NCI-H1694 (cell line): ENCODE results near the gene LCE2B.
"Not testable (repeated sequence)": the region's sequence is repeated elsewhere in the genome, so short reads cannot be mapped to it uniquely, and the experiment has no call there.

Experiments used
- DNase-seq: peaks from one replicate; lab custom pipeline; 2025; lab: John Stamatoyannopoulos, UW

Gene LCE2B, protein sequence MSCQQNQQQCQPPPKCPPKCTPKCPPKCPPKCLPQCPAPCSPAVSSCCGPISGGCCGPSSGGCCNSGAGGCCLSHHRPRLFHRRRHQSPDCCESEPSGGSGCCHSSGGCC

GRCh38 chr1:152685823-152686222 is at the start of gene LCE2B:
Gene LCE2B (plus strand): TSS chr1:152686123. CDS start chr1:152686844, 721 bp downstream.
- DNase-seq = not testable (repeated sequence)

GRCh38 chr1:152640351-152640750 is 45.6 kb upstream of the LCE2B start:
- no peak for DNase-seq

DNA sequence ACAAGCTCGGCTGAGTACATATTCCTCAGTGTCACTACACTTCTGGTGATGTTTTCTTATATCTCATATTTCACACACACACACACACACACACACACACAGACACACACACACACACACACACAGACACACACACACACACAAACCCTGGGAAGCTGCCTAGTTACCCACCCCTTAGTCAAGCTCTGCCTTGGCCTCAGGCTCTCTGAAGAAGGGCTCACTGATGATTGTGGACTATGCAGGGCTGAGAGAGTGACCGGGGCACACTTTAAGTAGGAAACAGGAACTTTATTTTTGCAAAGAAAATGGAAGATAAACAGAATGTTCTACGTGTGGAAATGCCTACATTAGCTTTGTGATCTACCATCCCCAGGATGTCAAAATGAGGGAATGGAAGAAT is 42.0 kb upstream of the LCE2B start:
- no peak for DNase-seq

GRCh38 chr1:152645146-152645545 is 40.8 kb upstream of the LCE2B start:
- DNase-seq = no peak

DNA sequence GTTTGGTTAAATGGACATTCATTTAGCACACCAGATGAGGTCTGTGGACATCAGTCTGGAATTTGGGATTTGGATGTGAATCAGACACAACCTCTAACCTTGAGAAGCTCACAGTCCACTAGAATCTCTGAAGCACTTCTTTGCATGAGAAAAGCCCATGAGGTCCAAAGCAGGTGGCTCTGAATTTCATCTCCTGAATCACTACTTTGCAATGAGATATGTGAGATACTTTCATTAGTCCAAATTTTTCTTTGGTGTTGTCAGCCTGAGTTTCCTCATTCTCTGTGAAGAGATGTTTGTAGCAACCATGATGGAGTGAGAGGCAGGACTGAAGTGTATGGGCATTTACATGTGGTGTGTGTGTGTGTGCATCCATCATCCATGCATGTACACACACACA is 39.3 kb upstream of the LCE2B start:
- no peak for DNase-seq

DNA sequence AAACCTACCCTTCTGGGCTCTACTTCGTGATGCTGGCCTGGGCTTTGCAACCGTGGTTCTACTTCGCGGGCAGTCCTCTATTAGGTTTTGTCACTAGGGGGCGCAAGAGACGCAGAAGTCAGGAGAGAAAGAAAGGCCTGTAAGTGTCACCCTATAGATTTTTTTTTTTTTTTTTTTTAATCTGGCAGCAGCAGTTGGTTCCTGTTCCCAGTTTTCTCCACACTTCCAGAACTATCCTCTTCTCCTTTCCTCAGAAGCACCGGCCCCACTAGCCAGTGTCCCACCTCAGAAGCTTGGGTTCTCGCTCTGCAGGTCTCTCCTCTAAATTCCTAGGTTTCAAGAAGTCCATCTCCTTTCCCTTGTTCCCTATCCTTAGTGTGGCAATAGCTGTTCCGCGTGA is 31.8 kb upstream of the LCE2B start:
- peak; percentile 71 for DNase-seq

DNA sequence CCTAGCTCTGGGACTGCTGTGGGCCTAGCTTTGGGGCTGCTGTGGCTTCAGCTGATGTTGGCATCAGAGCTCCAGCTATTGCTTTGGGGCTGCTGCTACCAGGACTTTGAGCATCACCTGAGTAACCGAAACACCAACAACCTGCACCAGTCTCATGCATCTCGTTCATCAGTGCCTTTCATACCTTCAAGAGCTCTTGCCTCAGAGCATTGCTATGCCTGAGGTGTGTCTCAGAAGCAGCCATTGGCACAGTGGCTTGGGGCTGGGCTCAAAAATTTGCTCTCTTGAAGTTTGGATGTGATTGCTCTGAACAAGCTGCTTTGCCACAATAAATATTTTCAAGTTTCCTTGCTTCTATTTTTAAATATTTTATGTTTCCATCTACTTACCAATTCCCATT is 29.5 kb upstream of the LCE2B start:
- no peak for DNase-seq

DNA sequence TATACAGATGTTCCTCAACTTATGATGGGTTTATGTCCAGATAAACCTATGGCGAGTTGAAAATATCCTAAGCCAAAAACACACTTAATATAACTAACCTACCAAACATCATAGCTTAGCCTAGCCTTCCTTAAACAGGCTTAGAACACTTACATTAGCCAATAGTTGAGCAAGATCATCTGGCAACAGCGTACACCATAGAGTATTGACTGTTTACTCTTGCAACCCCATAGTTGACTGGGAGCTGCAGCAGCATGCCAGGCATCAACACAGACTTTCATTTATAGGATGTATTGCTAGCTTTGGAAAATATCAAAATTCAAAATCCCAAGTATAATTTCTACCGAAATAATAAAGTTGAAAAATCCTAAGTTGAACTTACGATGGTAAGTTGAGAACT is 28.2 kb upstream of the LCE2B start:
- no peak for DNase-seq

DNA sequence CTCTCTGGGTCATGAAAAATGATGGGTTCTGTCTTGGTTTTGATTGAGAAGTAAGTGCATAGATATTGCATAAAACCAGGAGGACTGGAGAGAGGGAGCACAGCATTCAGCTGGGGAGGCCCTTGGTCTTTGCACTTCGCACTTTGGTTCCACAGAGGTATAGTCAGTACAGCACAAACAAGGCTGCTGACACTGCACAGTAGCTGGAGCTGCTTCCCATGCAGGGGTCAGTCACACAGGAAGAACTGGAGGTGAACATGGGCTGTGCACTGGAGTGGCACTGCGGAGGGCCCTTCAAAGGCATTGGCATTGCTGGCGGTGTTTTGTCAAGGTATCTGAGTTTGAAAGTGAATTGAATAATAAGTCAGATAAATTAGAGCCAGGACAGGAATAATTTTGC is 27.3 kb upstream of the LCE2B start:
- DNase-seq = no peak

- no peak for DNase-seq
These were observed 22.8 kb upstream of the LCE2B start, which contains the start of gene LCE2D for GRCh38 chr1:152663098-152663497. Gene LCE2D (plus strand): TSS chr1:152663380. CDS start chr1:152664106, 726 bp downstream.

DNA sequence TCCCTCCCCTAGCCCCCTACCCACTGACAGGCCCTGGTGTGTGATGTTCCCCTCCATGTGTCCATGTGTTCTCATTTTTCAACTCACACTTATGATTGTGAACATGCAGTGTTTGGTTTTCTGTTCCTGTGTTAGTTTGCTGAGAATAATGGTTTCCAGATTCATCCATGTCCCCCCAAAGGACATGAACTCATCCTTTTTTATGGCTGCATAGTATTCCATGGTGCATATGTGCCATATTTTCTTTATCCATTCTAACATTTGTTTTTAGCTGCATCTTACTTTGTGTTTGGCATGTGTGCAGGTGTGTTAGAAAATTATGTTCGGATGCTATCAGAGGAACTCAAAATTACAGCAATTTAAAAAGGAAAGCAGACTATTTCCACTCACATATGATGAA is 19.8 kb upstream of the LCE2B start:
- DNase-seq = not testable (repeated sequence)

DNA sequence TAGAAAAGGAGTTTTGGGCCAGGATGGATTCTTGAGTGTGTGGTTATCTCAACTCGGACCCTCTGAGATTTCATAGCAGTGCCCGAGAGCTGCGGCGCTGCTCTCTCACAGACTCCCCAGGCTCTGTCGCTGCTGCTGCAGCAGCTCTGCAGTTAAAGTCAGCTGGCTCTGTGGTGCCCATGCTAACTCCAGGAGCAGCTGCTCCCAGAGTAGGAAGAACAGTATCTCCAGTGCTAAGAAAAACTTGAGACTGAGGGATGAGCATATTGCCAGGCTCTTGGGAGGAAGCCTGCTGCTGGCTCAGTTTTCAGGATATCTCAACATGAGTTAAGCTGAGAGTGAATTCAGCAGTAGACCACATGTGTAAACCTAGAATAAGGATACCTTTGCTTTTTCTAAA is 18.3 kb upstream of the LCE2B start:
- DNase-seq = no peak

GRCh38 chr1:152673016-152673415 is 12.9 kb upstream of the LCE2B start:
- DNase-seq = no peak

- not testable (repeated sequence) for DNase-seq
These were observed 10.9 kb upstream of the LCE2B start, which contains the start of gene LCE2C for GRCh38 chr1:152674983-152675382. Gene LCE2C (plus strand): TSS chr1:152675279. CDS start chr1:152676016, 737 bp downstream.

DNA sequence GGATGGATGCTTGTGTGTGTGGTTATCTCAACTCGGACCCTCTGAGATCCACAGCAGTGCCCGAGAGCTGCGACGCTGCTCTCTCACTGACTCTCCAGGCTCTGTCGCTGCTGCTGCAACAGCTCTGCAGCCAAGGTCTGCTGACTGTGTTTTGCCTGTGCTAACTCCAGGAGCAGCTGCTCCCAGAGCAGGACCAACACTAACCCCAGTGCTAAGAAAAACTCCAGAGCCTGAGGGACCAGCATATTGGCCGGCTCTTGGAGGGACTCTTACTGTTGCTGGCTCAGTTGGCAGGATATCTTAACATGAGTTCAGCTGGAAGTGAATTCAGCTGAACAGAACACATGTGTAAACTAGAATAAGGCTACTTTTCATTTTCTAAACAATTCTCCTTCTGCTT is 6.5 kb upstream of the LCE2B start:
- no peak for DNase-seq

GRCh38 chr1:152681616-152682015 is 4.3 kb upstream of the LCE2B start:
- no peak for DNase-seq

DNA sequence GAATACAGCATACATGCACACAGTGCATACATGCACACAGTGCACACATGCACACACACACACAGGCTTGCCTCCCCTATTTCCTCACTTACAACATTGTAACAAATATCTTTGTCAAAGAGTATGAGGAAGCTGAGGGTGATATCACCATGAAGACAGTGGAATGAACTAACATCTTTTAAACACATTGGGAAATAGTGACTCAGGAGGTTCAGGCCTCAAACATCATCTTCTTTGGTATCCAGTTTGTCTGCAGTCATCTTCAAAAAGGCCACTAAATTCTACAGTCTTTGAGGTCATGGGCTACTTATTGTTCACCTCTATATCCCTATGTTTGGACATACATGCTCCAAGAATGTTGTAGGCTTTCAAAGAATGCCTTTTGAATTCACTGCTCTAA is 2.1 kb upstream of the LCE2B start:
- no peak for DNase-seq

GRCh38 chr1:152697701-152698600 is 12.0 kb downstream of the LCE2B start, which contains the start of gene LCE2A:
Gene LCE2A (plus strand): TSS chr1:152698345. CDS start chr1:152698902, 557 bp downstream.
- DNase-seq = no peak

- DNase-seq = no peak
These were observed 13.8 kb downstream of the LCE2B start for GRCh38 chr1:152699746-152700145.

DNA sequence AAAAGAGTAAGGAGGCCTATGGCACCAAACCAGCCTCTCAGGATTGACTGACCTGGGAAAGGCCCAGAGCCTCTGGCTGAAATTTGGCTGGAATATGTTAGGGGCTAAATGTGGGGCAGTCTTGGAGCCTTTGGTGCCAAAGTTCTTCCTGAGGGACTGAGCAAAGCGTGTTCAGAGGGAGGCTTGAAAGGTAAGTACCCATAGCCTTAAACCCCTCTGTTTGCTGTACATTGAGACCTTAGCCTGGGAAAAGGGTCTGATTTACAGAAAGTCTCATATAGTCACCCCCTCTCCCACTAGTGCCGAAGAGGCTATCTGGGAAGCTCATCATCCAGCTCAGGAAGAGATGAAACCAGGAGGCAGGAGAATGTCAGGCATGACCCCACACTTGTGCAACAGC is 21.9 kb downstream of the LCE2B start, which contains the start of gene LCE4A:
Gene LCE4A, plus strand, starts transcription at position 301 of the 400 bp plus-strand sequence. CDS start 916 bp downstream, outside the sequence.
- no peak for DNase-seq

- no peak for DNase-seq
These were observed 32.3 kb downstream of the LCE2B start for GRCh38 chr1:152718238-152718637.

DNA sequence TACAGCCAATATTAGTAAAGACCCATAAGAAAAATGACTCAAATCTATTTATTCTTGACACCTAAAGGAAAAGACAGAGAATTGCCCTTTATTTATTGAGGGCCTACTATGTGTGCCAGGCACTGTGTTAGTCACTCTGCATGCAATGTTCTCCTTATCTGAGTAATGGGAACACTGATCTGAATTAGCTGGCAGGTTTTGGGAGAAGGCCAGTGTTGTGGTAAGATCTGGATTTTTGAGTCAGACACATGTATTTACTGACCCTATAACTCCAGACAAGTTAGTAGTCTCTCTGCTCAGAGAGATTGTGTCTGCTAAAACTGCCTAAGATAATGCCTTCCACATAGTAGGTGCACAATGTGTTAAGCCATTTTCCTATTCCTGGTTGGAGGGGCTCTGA is 39.3 kb downstream of the LCE2B start:
- DNase-seq = no peak

DNA sequence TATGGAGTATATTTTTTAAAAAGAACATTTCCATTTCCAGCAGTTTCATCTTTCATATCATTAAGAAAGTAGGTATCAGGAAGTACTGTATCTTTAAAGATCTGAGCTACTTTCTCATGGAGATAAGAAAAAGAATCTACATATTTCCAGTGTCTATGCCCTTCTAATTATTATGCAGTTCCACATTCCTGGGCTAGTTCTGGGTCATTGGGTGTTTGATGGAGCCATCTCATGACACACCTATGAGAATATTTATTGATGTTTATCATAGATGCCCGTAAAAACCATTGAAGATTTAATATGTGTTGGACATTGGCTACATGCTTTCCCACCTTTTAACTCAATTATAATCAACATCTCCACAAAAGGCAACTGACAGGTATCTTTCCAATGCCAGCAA is 43.1 kb downstream of the LCE2B start:
- no peak for DNase-seq
